Measurements from ENCODE around the gene PCDH18. TPM values are rescaled to one million over a fixed set of nuclear protein-coding genes. Genes with fewer than 3 reads are reported as not detected.

Gene PCDH18
- total and polyA plus RNA-seq, 2 of the 4 experiments (the other 2 are of a cell fraction), result 41.3 to 119 TPM

DNA sequence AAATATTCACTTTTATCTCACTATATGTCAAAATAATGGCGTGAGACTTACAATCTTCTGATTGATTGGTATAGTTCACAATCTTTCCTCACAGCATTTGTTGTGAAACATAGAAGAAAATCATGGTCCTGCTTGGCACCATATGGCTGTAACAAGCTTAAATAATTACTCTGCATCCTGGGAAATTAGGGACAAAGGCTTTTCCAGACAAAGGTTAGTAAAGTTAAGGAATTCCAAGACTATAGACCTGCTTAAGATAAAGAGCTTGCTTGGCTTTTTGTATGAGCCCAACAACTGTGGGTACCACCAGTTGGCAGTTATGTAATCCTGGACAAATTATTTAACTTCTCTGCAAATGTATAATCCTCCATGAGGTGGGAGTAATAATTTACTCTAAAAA, 3.4 kb upstream of the PCDH18 start:
- H3K4me1 ChIP-seq (ENCODE audit: control insufficient read depth, insufficient read depth, low read length), result no peaks in the 10 kb centered on the region
- H3K79me1 ChIP-seq (ENCODE audit: low read depth in 1 of 2, low read length in 2 of 2), result peaks cover 0 to 3% of the 10 kb centered on the region in 2 experiments; a peak in 1 of 4 replicates
- H4K5ac ChIP-seq (ENCODE audit: low read depth, low read length), result no peak overlapping the region
- H4K20me1 ChIP-seq (ENCODE audit: insufficient read depth, low read length), result peaks cover 3% of the 10 kb centered on the region; the same call in 1 of the 2 replicates
- no peaks in the 10 kb centered on the region for H3K27me3 ChIP-seq (ENCODE audit: control insufficient read depth, insufficient read depth, low read length)
- no peak overlapping the region for H2BK5ac ChIP-seq (ENCODE audit: low read depth, low read length, poor library complexity, severe bottlenecking)
- H4K91ac ChIP-seq (ENCODE audit: insufficient read depth, low read depth, low read length), result no peak overlapping the region
- no TSS peak for BruUV-seq (replicated peaks)
- H3K9me1 ChIP-seq (ENCODE audit: insufficient read depth, low read length), result no peaks in the 10 kb centered on the region
- H2AFZ ChIP-seq (replicated peaks; ENCODE audit: low read length, poor library complexity), result no peak overlapping the region
- no peak for ATAC-seq (ENCODE audit: low read depth)
- H3K18ac ChIP-seq (ENCODE audit: low read depth, low read length), result no peak overlapping the region
- no peak overlapping the region for H3K23ac ChIP-seq (ENCODE audit: low read depth, low read length)
- H3K9ac ChIP-seq (ENCODE audit: low read depth, low read length), result no peak overlapping the region
- no peak overlapping the region for H4K8ac ChIP-seq (ENCODE audit: low read depth in 2 of 2, low read length in 2 of 2)
- no peaks in the 10 kb centered on the region for H3K9me3 ChIP-seq (ENCODE audit: control insufficient read depth, insufficient read depth, low read length)
- TF ChIP-seq SMC3 (IDR thresholded peaks at IDR 0.05; ENCODE audit: low read depth, low read length), result no peak
- TF ChIP-seq MXI1 (IDR thresholded peaks at IDR 0.05; ENCODE audit: borderline replicate concordance, low read depth, low read length), result no peak
- no peak for TF ChIP-seq MAFK (IDR thresholded peaks at IDR 0.05; ENCODE audit: low read depth, low read length)
- ChIA-PET POLR2A (ENCODE audit: unreplicated experiment) (no interaction called here), CTCF (no interaction called here)
- no peak overlapping the region for H2BK15ac ChIP-seq (ENCODE audit: low read depth, low read length)
- H2AK9ac ChIP-seq (replicated peaks; ENCODE audit: low read depth, low read length, poor library complexity), result no peak overlapping the region
- no peak overlapping the region for H3K14ac ChIP-seq (replicated peaks; ENCODE audit: low read depth, low read length)
- no peak overlapping the region for H3K27ac ChIP-seq (ENCODE audit: insufficient read depth, low read length)
- intact Hi-C loops (cut with micrococcal nuclease), result no loop called here
- H3K4me3 ChIP-seq (ENCODE audit: insufficient read depth, low read depth, low read length), result no peak overlapping the region
- WGBS, 2 experiments (ENCODE audit: extremely low coverage in 2 of 2, insufficient read length in 1 of 2), result no CpG with 5 or more reads among the region's 1 CpG
- no peaks in the 10 kb centered on the region for H3K36me3 ChIP-seq (ENCODE audit: control insufficient read depth, insufficient read depth, low read length)
- no peak overlapping the region for H2BK20ac ChIP-seq (ENCODE audit: low read depth, low read length)
- H3K56ac ChIP-seq (ENCODE audit: extremely low read depth, insufficient read depth, low read length), result no peak overlapping the region
- dilution Hi-C loops (cut with HindIII; ENCODE audit: low sequenced_read_pairs, unreplicated experiment), result no loop called here
- H2AK5ac ChIP-seq (ENCODE audit: low read depth, low read length), result no peak overlapping the region
- in situ Hi-C loops (cut with MboI; ENCODE audit: low sequenced_read_pairs), result loop anchor here (10.0 to 25.0 kb wide), 3 partner anchors 119 to 1152 kb away; no protein-coding TSS in a partner anchor
- H3K4ac ChIP-seq (ENCODE audit: low read depth, low read length), result no peak overlapping the region
- no peak overlapping the region for H2BK120ac ChIP-seq (ENCODE audit: low read depth, low read length)
- H3K4me2 ChIP-seq (ENCODE audit: low read depth, low read length), result no peak overlapping the region
- DNase-seq, result no peak
